ENCODE measurements around the gene BCAS1.
"Not testable (repeated sequence)": the region's sequence is repeated elsewhere in the genome, so short reads cannot be mapped to it uniquely, and the experiment has no call there.

BCAS1 gene

DNA sequence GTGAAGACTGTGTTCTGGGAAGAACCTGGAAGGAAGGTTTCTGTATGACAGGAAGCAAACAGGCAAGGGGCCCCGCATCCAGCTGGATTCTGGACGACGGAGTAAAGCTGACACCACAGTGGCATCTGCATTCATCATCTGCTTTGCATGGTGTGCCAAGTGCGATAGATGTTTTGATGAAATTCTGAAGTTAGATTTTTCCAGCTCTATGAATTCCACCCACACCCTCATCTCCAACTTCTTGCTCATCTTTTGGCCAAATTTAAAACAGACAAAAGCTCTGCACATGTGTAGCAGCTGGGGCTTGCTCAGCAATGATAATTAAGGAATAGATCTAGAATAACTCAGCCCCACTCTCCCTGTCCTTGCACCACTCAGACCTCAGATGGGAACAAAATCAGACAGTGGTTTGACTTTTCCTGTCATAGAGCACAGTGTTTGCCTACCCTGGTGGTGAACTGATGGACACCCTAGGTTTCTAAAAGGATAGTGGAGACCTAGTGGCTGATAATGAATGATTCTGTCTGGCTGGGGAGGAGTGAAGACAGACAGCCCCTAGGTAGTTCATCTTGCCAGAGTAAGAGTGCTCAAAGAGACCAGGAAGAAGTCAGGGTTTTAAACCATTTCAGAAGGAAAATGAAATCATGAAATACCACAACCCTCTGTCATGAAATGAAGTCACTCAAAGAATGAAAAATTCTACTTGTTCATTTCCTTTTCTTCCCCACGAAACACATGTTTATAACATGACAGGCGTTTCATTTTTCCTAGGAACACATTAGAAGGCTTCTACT, 85.8 kb downstream of the BCAS1 start:
- DNase-seq (ENCODE audit: low read depth): no peak

DNA sequence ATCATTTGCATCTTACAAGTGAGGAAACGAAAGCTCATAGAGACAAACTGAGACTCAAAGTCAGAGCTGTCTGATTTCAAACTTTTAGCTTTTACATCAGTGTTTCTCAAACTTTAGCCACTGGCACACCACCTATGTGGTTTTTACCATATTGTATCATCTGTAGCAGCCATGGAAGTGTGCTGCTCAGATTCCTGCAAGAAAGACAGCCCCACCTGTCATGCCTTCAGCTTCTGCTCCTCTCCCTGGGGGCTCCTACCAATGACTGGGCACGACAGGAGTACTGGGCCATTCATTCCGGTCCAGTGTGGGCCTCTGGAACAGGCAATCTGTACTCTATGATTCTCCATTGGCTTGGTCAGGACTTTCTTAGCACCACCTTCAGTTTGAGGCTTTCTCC, 87.0 kb downstream of the BCAS1 start:
- DNase-seq (ENCODE audit: low read depth): no peak

DNA sequence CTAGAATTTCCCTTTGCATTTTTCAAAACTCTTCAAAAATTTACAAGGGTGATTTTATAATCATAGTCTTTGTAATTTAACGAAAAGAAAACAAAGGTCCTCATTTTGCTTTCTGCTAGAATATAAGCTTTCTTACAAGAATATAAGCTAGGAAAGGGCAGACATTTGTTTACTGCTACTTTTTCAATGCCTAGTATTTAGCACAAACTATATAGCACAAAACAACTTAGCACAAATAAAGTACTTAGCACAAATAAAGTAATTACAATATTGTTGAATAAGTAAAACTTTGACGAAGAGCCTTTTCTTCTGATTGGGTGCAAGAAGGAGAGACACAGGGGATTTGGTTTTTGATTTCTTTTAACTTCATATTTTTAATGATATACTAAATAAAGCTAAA, 87.8 kb downstream of the BCAS1 start:
- DNase-seq (ENCODE audit: low read depth): no peak

DNA sequence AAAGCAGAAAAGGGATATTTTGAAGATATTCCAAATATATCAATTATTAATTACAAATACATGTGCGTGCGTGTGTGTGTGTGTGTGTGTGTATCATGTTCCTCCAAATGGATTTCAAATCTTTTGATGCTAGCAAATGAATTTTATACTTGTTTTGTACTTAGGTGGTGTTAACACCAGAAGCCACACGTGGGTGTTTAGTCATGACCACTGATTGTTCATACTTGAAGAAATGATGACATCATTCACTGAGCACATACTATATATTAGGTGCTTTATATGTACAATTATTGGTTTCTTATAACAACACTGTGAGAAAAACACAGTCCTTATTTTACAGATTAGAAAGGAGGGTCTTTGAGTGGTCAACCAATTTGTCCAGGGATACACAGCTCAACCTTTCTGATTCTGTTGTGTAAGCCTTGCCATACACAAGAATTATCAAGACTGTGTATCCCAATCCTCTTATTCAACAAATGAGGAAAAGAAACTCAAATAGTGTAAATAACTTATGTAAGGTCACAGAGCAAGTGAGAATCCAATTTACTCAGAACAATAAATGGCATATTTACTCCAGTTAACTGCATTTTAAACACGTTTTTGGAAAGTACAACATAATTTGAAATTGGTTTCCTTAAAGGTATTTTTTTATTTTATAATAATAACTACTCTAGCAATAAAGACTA, 88.5 kb downstream of the BCAS1 start:
- no peak for DNase-seq (ENCODE audit: low read depth)

DNA sequence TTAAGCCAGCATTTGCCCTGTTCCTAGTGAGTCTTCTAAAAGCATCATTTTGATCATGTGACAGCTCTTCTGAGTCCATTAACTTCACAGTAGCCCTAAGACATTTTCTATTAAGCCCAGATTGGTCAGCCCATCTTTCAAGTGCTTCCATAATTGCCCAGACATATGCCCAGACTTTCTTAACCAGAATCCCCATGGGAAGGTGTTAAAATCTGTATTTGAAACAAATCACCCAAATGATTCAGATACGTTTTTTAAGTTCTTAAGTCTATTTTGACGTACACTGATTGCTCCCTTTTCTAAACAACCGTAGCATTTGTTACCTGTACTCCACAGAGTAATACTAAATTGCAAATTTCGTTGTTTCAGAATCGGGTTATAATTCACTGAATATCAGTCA, 89.3 kb downstream of the BCAS1 start:
- no peak for DNase-seq (ENCODE audit: low read depth)

DNA sequence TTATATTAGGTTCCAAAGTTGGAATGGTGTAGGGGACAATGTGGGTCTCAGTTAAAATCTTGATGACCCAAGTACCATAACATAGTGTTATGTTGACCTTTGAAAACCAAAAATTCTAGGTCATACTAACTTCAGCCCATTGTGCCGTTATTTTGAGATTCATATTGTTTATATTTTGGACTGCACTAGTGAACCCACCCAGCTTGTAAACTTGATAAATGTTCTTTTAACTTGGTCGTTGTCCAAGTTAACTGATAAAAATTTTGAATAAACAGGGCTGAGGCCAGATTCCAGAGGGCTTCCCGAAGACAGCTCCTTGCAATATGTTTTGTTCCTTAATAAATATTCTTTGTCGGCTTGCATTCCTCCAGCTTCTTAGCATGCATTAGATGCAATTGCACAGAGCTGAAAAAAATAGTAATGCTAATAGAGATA, 90.3 kb downstream of the BCAS1 start:
- no peak for DNase-seq (ENCODE audit: low read depth)

DNA sequence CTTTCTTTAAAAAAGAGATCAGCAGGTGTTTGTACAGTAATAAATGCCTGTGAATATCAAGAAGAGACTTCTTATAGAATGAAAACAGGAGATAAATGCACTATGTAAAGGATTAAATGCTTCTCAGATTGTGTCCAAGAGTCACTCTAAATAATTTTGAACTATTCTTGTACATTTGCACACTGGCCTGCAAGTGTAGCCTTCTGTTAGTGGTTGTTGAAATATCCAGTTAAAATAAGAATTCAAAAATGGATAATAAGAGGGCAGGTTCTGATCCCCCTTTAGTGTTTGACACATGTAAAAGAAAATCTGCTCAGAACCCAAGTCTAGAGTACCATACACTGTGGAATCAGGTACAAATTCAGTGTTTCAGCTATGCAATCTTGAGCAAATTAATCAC, 91.9 kb downstream of the BCAS1 start:
- DNase-seq (ENCODE audit: low read depth): no peak

DNA sequence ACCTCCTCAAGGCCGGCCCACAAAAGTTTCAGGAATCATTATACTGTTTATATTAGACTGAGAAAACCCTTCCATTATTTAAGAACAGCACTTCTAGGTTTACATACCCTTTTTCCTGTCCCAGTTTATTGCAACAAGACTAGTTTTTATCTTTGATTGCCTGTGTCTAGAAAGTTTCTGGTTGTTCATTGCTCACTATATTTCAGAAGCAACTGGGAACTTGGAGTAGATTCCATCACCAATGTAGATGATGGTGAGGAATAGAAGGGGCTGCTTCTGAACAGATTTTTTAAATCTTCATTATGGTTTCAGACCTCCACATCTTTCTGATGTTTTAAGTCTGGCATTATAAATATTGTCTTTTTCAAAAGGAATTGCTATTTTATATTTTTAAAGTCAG, 93.0 kb downstream of the BCAS1 start:
- no peak for DNase-seq (ENCODE audit: low read depth)

DNA sequence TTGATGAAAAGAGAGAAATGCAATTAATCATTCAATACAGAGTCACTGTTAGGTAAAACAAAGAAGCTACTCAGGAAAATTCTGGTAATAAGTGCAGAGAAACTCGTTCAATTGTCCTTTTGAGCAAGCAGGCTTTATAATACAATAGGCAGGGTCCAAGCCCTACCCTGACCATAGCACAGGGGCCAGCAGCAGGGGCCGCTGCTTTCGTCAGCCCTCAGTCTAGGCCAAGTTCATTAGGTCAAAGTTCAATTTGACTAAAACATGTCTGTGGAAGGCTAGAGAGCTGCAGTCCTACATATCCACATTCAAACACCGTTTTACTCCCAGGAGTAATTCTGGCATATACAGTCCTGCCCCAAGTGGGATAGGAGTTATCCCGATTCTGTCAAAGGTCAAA, 94.6 kb downstream of the BCAS1 start:
- DNase-seq (ENCODE audit: low read depth): no peak

DNA sequence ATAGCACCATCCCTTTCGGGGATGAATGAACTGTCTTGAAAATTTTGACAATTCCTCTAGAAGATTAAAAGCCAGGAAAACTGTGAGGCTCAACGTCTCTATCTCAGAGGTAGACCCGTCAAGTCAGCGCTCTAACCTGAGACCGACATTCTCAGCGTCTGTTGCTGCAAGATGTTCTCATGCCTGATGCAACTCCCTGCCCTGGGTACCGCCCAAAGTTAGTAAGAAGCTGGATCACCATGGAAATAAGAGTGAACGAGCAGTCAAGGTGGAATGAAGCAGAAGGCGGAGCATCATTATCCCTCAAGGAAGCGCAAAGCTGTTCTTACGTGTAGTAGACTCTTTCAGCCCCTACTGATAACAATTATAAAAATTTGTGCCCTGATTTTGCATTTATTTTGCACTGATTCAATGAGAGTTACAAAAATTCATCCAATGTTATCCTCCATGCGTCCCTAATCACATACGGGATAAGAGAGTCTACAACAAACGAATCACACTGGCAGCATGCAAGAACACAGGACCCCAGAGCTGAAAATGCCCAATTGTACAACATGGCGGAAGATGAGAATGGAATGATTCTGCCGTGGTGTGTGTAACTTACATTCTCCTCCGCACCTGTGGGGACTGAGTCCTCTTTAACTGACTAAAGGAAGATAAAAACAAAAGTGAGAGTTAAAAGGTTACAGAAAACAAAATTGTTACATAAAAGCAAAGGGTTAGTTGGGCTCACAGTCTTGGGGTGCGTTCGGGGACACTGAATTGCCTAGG, 95.4 kb downstream of the BCAS1 start:
- DNase-seq (ENCODE audit: low read depth): no peak

DNA sequence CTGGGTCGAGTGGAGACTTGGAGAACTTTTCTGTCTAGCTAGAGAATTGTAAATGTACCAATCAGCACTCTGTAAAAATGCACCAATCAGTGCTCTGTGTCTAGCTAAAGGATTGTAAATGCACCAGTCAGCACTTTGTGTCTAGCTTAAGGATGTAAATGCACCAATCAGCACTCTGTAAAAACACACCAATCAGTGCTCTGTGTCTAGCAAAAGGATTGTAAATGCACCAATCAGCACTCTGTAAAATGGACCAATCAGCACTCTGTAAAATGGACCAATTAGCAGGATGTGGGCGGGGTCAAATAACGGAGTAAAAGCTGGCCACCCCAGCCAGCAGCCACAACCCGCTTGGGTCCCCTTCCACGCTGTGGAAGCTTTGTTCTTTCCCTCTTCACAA, 96.5 kb downstream of the BCAS1 start:
- not testable (repeated sequence) for DNase-seq (ENCODE audit: low read depth)

DNA sequence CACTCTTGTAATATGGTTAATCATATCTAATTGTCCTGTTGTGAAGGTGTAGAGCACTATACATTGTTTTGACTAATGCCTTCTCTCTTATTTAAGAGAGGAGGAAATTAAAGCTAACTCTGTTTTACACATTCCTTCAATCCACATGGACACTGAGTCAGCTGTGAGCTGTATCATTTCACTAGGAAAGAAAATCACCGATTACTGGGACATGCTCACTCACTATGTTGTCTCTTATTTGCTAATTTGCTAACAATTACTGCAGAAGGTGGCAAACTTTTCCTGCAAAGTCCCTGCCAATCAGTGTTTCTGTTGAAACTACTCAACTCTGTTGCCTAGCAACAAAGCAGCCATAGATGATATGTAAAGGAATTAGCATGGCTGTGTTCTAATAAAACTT, 98.2 kb downstream of the BCAS1 start:
- no peak for DNase-seq (ENCODE audit: low read depth)

DNA sequence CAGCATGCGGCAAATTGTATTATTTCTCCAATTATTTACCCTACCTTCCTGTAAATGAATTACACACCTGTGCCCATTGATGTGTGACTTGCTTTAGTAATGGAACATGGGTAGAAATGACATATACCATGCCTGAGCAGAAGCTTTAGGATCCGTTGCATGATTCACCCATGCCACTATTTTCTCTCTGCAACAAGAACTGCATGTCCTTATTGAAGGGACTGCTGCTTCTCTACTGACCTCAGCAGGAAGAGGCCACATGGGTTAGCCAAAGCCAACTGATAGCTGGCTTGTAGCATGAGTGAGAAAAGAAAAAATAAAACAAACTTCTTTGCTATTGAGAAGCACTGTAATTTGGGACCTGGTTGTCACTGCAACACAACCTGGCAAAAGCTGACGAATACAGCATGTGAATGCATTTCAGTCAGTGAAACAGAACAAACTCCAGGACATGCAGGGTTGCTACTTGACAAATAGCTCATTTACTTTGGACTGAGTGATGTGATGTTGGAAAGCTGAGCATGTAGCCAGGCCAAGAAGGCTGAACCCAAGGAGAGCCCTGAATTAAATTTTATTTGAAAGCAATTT, 99.2 kb downstream of the BCAS1 start:
- DNase-seq (ENCODE audit: low read depth): no peak

DNA sequence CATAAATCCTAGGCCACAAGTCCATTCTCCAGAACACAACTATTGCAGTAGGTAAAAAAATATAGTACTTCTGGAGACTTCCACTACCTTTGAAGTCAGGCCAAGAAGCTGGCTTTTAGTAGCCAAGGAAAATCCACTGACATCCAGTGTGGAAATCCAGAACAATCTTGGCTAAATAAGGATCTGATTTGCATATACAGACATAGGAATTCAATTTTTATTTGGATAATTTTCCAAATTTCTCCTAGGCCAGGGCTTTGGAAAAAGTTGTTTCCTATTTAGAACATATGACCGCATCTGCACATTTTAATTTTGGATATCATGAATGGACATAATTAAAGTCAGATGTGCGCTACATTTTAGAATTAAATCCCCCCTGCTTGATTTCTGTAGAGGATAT, 100.2 kb downstream of the BCAS1 start:
- no peak for DNase-seq (ENCODE audit: low read depth)

DNA sequence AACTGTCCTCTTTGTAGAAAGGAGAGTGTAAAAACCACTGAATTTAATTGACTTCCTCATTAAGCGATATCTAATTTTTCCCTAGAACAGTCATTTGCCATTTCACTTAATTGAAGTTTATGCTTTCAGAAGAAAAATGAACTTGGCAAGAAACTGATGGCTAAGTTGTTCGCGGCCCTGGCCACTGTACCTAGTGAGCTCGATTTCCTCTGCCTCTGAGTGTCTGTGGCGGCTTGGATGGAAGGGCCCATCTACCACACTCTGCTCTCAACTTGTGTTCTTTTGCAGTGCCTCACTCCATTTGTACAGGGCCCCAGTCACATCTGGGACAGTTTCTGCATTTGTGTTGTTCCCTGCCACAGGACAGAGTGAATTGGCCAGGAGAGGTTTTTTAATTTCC, 102.9 kb downstream of the BCAS1 start:
- no peak for DNase-seq (ENCODE audit: low read depth)

DNA sequence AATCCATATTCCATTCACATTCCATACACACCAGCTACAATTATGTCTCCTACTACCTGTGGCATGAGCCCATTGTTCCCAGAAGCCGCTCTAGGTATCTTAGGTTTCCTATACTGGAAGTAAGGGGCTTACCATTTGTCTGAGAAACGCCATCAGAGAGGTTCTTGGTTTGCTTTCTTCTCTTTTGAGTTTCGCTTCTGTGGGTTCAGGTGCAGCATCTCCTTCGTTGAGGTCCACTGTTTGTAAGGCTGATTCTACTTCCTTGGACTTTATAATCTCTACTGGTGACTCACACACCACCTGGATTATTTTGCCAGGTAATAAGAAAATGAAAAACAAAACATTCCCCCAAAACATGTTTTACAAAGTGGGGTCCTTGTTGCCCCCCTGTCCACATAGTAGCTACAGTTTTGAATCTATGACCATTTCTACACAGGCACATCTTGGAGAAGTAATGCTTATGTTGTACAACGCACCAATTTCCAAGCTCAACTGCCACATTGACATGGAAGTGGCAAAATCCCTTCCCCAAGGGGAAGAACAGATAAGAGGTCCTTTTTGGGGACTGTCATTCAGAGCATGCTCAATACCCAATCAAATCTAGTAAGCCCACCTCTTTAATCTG, 103.5 kb downstream of the BCAS1 start:
- no peak for DNase-seq (ENCODE audit: low read depth)

DNA sequence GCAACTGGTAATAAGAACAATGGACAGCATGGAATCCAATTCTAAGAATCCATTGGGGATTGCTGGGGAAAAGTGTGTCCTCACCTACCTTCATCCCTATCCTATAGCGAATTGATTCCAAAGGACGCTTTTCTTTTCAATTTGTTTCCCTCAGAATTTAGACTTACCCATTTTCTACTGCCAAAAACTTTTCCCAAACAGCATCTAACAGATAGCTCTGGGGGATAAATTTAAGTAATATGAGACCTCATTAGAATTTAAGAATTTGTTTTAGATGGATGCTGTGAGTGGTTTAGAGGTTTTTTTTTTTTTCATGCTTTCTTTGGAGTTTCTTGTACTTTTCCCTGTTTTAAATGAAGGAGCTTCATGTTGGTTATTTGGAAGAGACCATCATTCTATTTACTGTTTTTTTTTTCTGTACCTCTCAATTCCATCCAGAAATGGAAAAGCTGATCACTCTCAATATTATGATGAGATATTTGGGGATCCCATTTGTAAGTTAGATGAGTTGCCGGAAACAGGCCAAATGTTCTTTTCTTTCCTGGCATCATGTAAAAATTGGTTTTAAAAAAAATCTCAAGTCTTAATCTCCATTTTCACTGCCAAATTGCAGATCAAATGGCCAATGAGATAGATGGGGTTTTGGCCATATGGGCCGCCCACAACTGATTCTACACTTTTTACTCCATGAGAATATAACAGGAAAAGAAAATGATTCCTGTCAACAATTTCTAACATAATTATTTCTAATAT, 105.7 kb downstream of the BCAS1 start:
- no peak for DNase-seq (ENCODE audit: low read depth)

DNA sequence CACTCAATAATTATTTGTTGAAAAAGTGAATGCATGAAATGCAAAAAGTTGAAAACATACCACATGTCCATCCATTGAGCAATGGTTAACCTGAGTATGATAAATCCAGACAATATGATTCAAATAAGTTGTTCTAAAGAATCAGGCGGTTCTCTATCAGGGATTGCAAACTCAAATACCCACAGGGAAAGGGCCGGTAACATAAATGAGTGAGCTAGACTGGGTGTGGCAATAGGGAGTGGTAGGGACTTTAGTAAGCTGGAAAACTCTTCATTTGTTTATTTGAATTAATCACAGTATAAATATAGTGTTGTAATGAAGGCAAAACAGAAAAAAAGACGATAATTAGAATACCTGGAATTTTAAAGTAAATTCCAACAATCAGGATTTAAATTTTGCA, 106.3 kb downstream of the BCAS1 start:
- DNase-seq (ENCODE audit: low read depth): no peak

DNA sequence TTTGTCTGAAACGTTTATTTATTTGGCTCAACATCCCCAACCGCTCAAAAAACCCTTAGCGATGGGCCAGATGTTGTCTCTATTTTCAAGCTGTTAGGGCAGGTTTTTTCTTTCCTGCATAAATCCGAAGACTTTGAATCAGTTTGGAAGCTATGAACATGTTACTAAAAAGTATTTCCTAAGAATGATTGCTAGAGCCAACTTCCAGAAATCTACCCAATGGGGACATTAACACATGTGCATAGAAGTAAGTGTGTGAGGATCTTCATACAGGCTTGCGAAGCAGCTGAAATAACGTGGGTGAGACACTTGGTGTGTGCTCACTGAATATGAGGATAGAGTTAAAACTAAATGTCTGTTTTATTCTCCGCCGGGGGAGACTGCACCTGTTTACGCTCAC, 106.8 kb downstream of the BCAS1 start:
- no peak for DNase-seq (ENCODE audit: low read depth)

DNA sequence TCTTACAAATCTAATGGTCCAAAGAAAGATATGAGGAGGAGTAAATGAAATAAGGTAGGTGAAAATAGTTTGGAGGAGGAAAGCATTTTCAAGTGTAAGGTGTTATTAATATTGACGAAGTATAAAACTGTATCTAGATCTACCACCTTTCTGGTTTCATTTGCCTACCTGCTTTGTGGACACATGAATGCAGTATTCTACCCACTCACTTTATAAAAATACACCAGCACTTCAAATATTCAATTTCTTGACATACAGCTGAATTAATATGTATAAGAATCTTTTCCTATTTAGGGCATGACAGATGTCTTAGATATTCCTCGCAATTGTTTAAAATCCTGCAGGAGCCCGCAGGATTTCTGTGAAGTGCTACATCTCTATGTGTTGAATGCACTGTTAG, 108.0 kb downstream of the BCAS1 start:
- no peak for DNase-seq (ENCODE audit: low read depth)

DNA sequence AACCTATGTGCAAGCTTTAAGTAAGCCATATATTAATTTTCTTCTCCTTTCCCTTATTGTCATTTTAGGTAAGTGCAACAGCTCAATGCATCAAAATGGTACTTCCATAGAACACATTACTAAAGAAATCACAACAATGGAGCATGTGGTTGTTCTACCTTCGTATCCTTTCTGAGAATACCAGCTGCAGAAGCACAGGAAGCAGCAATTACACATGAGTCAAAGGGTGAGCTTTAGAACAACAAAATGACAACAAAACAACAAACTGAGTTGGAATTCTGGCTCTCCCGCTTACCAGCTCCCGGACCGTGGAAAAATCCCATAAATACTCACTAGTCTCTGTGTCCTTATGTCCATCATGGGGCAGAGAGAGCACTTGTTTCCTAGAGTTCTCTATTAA, 108.9 kb downstream of the BCAS1 start:
- DNase-seq (ENCODE audit: low read depth): no peak
